ENCODE measurements around the gene WLS.
"Not testable (repeated sequence)": the region's sequence is repeated elsewhere in the genome, so short reads cannot be mapped to it uniquely, and the experiment has no call there.

Gene WLS

DNA sequence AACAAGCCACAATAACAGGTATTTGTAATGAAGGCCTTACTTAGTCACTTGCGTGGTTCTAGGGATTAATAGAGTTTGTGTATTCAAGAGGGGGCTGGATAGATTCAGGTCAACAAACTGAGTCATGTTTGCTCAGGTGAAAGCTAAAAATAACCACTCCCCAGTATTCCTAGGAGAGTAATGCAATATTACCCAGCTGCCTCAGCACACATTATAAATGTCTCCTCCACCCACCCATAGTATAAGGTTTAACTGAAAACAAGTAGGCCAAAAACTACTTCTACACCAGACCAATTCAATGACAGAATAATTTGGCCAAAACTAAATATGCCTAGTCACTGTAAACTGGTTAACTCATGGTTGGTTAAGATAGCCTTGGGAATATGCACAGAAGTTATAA is 34.4 kb downstream of the WLS start:
- peak; percentile 70 to 93 for DNase-seq

DNA sequence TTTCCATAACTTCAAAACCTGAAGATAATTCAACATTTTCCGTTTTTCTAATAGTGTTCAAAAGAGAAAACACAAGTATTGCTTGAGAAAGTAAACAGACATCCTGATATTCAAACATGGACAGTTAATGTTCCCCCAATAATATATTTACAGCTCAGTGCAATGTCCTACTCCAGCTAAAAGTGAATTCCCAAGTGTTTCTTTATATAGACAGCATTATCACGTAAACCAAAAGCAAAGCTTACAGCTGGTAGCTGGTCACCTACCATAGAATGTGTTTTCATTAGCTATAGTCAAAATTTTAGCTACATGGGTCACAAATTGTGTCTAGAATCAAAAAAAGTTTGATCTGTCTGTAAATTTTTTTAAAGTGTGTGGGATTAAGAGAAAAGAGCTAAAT is 34.9 kb downstream of the WLS start:
- DNase-seq = peak in 1 of 2 experiments; percentile 41

DNA sequence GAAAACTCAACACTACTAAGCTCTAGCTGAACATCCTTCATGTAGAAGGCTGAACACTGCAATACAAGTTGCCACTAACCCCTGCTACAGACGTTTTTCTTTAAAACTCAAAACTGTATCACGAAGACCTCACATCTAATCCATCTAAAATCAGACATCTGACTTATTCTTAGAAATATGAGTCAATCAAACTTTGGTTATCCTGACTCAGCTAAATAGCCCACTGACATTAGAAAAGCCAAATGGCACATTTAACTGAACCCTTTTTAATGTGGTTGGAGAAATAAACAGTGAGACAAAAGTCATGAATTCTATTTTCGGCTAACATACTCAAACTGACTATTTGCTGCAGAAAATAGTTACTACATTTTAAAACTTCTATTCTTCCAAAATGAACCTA is 35.6 kb downstream of the WLS start:
- no peak for DNase-seq

DNA sequence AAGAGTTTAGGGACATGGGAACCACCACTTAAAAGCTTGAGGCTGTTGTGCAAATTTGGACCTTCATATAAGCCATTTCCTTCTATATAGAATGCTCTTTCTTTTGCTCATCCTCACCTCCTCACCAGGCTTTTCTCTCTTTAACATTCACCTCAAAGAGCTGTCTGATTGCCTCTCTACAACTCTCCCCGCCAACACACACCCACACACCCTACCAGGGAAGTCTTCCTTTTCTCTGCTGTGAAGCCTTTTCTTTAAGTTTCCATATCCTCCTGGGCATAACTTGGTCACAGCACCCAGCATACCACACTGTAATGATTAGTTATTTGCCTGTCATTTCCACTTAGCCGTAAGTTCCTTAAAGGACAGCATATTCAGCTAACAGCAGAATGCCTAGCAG is 40.6 kb downstream of the WLS start:
- no peak for DNase-seq

DNA sequence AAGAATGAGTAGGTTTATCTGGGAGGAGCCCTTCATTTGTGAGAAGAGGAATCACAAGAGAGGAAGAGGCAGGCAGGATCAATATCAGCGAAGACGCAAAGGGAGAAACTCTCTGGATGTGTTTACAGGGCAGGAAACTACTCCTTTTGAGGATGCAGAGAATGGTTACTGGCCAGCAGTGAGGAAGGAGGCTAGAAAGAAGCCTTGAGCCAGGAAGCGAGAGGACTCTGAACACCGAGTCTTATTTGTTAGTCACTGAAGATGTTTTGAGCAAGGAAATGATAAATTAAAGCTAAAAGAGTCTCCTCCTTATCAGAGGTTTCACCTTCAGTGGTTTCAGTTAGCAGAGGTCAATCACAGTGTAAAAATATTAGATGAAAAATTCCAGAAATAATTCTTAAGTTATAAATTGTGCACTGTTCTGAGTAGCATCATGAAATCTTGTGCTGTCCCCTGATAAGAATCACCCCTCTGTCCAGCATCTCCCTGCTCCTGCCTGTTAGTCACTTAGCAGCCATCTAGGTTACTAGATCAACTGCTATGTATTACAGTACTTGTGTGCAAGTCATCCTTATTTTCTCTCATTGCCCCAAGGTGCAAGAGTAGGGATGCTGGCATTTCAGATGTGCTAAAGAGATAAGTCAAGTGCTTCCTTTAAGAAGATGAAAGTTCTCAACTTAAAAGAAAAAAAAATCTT is 43.5 kb downstream of the WLS start:
- no peak for DNase-seq

GRCh38 chr1:68188060-68188538 is 44.2 kb downstream of the WLS start:
- DNase-seq = no peak

DNA sequence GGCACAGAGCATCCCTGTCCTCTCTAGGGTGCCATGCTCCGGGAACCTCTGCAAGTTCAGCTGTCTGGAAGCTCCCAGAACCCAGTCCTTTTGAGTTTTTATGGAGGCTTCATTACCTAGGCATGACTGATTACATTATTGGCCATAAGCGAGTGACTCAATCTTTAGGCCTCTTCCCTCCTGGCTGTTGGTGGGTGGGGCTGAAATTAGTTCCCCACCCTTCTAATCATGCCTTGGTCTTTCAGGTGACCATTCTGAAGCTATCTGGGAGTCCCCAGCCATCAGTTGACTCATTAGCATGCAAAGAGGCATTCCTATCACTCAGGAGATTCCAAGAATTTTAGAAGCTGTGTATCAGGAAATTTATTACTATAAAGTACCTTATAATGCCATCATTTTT is 46.6 kb downstream of the WLS start:
- DNase-seq = no peak

GRCh38 chr1:68183895-68184294 is 48.4 kb downstream of the WLS start:
- no peak for DNase-seq

DNA sequence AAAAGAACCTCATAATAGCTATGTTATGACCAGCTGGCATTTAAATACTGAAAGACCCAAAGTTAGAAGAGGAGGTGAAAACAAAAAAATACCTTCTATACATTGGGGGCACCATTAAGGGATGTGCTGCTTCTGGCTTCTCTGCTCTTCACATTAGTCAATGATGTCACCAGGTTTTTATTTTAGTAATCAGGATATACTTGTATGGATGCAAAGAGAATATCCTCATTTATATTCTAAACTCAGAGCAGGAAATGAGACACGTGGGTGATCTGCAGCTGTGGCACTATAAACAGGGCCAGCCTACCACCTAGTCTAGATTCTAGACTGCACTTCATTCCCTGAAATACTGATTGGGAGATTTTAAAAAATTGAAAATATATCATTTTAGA is 51.2 kb downstream of the WLS start:
- no peak for DNase-seq

GRCh38 chr1:68180441-68181164 is 51.7 kb downstream of the WLS start:
- no peak for DNase-seq

DNA sequence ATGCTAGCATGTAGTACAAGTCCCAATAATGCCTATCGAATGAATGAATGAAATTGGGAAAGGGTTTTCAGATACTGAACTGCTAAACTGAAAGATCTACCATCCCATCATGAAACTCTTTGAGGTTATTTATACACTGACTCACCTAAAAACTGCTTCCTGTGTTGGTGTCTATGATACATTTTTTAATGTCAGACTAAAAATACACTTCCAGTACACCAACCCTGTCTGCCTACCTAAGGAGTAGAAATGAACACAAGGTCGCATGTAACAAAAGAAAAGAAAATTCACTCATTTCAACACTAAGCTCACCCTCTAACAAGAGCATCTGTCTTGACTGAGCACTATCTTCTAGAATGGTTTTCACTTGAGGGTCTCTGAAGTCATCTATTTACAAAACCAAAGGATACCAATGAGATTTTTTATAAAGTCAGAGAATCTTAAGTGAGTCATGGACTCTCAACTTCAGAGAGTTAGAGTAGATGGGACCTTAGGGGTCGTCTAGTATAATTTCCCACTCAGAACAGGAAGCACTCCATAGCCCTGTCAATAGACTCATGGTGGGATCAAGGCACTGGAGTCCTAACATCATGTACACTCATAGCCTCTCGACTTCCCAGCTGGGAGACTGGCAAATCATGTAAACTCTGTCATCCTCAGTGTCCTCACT is 53.4 kb downstream of the WLS start:
- DNase-seq = no peak

DNA sequence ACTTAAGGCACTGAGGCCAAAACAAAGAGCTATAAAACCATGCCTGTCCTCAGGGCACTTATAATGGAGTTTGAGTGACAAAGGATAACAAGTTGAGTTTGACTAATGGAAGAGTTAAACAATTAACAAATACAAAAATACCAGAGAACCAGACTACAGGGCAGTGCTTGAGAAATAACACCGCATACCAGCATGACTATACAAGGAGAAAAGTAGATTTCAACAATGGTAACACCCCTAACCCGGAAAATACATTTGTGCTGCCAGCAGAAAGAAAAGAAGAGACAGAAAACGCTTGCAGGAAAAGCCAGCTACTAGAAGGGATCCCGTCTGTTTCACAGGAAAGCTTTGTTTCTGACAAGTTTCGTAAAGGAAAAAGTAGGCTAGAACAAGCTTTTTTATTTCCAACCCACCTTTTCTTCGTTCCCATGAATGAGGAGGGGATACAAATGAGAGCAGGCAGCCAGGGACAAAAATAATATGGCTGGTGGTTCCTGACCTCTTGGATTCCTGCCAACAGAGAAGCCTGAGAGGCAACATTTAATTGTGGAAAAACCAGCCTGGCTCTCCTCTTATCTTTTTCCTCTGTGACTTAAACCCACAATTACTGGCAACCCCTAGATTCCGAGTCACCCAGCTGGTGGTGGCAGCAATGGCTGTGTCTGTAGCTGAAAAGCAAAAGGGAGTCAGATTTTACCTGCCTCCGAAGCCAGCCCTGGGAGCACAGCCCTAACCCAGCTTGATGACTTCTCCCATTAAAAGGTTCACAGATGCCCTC is 56.5 kb downstream of the WLS start:
- peak; percentile 42 to 81 for DNase-seq

DNA sequence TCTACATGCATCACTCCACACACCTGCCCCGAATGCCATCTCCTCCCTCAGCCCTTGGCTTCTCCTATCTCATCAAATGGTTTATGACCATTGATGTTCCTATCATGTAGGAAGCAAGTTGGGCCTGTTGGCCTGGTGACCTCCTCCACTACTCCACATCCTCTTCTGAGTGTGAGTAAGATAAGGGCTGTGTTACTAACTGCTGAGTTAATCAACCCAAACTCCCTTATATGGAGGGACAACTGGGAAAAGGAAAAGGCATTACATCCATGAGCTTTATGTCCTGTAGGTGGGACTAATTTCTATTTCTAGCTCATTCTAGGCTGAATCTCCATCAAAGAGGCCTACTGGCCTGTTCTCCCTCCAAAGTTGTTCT is 57.6 kb downstream of the WLS start:
- no peak for DNase-seq

- DNase-seq = peak in 1 of 2 experiments; percentile 63
These were observed 58.2 kb downstream of the WLS start for GRCh38 chr1:68173936-68174737.

- DNase-seq = peak; percentile 67 to 89
These were observed 58.9 kb downstream of the WLS start for GRCh38 chr1:68173283-68173935.

DNA sequence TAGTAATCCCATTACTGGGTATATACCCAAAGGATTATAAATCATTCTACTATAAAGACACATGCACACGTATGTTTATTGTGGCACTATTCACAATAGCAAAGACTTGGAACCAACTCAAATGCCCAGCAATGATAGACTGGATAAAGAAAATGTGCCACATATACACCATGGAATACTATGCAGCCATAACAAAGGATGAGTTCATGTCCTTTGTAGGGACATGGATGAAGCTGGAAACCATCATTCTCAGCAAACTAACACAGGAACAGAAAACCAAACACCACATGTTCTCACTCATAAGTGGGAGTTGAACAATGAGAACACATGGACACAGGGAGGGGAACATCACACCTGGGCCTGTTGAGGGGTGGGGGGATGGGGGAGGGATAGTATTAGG is 60.5 kb downstream of the WLS start:
- DNase-seq = not testable (repeated sequence)

GRCh38 chr1:68168545-68169171 is 63.7 kb downstream of the WLS start:
- DNase-seq = no peak

DNA sequence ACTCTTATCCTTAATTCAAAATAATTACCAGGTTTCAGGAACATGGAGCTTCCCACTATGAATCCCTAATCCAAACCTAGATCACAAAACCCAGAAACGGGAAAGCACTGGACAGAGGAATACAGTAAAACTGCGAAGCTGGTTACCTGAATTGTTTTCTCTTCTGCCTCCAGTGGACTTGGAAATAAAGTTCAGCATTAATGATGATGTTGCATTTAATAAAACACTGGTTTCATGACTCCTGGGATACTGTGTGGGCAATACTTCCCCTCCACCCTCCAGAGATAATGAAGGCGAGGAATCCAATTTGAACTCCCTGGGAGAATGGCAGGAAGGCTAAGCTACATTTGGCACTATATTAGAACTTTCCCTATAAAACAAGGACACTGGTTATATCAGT is 65.1 kb downstream of the WLS start:
- DNase-seq = no peak

DNA sequence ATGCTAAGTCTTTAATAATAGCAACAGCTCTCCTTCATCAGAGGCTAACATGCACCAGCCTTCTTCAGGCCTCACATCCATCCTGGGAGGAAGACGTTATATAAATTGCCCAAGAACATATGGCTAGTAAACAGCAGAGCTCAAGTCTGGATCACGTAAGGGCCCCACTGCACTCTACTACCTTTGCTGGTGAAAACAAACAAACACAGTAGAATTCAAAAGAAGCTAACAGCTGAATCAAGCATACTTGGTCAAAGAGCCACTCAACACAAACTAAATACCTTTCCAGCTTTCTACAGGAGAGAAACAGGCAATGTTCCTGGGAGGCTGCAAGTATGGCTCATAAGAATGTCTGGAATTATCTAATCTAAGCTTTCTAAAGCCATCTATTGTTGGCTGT is 66.0 kb downstream of the WLS start:
- DNase-seq = no peak

DNA sequence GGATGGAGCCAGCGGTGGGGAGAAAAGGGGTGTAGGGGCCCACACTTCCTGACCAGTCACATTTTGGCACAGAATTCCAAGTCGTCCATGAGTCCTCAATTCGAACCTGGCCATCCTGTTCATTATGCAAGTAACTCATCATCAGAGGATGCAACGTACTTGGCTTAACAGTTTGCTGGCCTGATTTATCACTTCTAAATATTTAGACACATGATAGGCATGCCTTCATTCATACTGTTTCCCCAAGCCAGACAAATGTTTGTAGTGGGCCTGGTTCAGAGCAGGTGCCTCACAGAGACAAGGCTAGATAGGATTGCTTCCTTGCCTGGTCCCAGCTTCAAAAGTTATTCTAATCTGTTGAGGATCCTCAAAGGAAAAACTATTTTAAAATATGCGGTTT is 66.7 kb downstream of the WLS start:
- DNase-seq = no peak

DNA sequence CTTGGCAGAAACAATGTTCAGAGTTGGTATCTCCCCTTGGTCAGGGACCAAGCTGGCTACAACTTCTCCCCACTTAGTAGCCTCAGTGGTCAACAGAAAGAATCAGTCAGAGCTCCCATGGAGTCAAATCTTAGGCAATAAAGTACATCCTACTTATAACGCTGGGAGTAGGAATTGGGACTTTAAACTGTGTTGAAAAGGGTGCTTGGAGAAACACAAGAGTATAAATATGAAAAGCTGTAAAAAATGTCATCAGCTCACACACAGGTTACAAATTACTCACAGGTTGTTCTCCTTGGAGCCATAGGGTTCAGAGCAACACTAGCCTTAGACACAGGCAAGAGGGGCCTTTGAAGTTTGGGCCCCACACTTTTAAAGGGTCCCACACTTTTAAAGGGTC is 67.4 kb downstream of the WLS start:
- DNase-seq = no peak

All from NCI-H2081 (cell line).